GM21786 (cell line): ENCODE results near the gene BEGAIN.

Source experiments
- ATAC-seq: cut with Tn5 transposase; IDR thresholded peaks from one replicate; pipeline ENCODE4 v1.9.1; 2021; ENCODE audit not compliant: unreplicated experiment

The BEGAIN gene

GRCh38 chr14:100616854-100617409 is 29.7 kb upstream of the BEGAIN start:
- ATAC-seq = no peak

GRCh38 chr14:100615736-100616695 is 28.8 kb upstream of the BEGAIN start:
- no peak for ATAC-seq

GRCh38 chr14:100614803-100615202 is 27.6 kb upstream of the BEGAIN start:
- ATAC-seq = no peak

GRCh38 chr14:100612986-100613385 is 25.8 kb upstream of the BEGAIN start:
- ATAC-seq = no peak

GRCh38 chr14:100611811-100612480 is 24.7 kb upstream of the BEGAIN start:
- no peak for ATAC-seq

GRCh38 chr14:100610511-100611217 is 23.4 kb upstream of the BEGAIN start:
- no peak for ATAC-seq

- no peak for ATAC-seq
Measured at GRCh38 chr14:100609941-100610391, 22.7 kb upstream of the BEGAIN start.

- ATAC-seq = no peak
Measured at GRCh38 chr14:100609331-100609870, 22.2 kb upstream of the BEGAIN start.

GRCh38 chr14:100608586-100609330 is 21.5 kb upstream of the BEGAIN start:
- ATAC-seq = no peak

- no peak for ATAC-seq
Measured at GRCh38 chr14:100608064-100608463, 20.8 kb upstream of the BEGAIN start.

GRCh38 chr14:100607611-100607956 is 20.4 kb upstream of the BEGAIN start:
- ATAC-seq = no peak

GRCh38 chr14:100606687-100607610 is 19.7 kb upstream of the BEGAIN start:
- no peak for ATAC-seq

- ATAC-seq = no peak
Measured at GRCh38 chr14:100605706-100606686, 18.8 kb upstream of the BEGAIN start.

GRCh38 chr14:100605230-100605629 is 18.0 kb upstream of the BEGAIN start:
- no peak for ATAC-seq

- no peak for ATAC-seq
Measured at GRCh38 chr14:100604709-100605108, 17.5 kb upstream of the BEGAIN start.

- ATAC-seq = no peak
Measured at GRCh38 chr14:100604121-100604501, 16.9 kb upstream of the BEGAIN start.

- no peak for ATAC-seq
Measured at GRCh38 chr14:100603341-100604120, 16.3 kb upstream of the BEGAIN start.
